Stimulated activated CD4-positive, alpha-beta T cell treated with anti-CD3 and anti-CD28 coated beads, Interleukin-12 subunit alpha, Interleukin-12 subunit beta, amount 100 ng/mL, for 24 hours (primary cell): ENCODE measurements around the gene NTF3.

Experiments
- DNase-seq, 2 experiments: peaks; one replicate each; pipeline ENCODE4 v3.0.0-alpha.2; 2020; ENCODE audit warnings: low read depth in 2 of 2

The NTF3 gene

GRCh38 chr12:5430641-5431603 lies 986 bp upstream of the NTF3 start:
- no peak for DNase-seq

GRCh38 chr12:5433081-5433844 lies 1.4 kb downstream of the NTF3 start:
- no peak for DNase-seq

GRCh38 chr12:5433845-5434646 lies 2.1 kb downstream of the NTF3 start:
- DNase-seq: no peak

GRCh38 chr12:5434647-5435560 lies 3.0 kb downstream of the NTF3 start:
- no peak for DNase-seq

GRCh38 chr12:5437182-5437583 lies 5.3 kb downstream of the NTF3 start:
- no peak for DNase-seq

- DNase-seq: no peak
Observed at GRCh38 chr12:5437589-5437988, 5.7 kb downstream of the NTF3 start.

GRCh38 chr12:5438671-5439200 lies 6.8 kb downstream of the NTF3 start:
- no peak for DNase-seq

- no peak for DNase-seq
Observed at GRCh38 chr12:5439371-5439771, 7.5 kb downstream of the NTF3 start.

- DNase-seq: no peak
Observed at GRCh38 chr12:5439788-5440300, 7.9 kb downstream of the NTF3 start.

- DNase-seq: no peak
Observed at GRCh38 chr12:5440978-5441377, 9.1 kb downstream of the NTF3 start.

GRCh38 chr12:5441497-5442236 lies 9.8 kb downstream of the NTF3 start:
- DNase-seq: no peak

GRCh38 chr12:5442251-5443006 lies 10.5 kb downstream of the NTF3 start:
- no peak for DNase-seq

- no peak for DNase-seq
Observed at GRCh38 chr12:5444520-5444919, 12.6 kb downstream of the NTF3 start.

GRCh38 chr12:5447320-5447719 lies 15.4 kb downstream of the NTF3 start:
- no peak for DNase-seq

- no peak for DNase-seq
Observed at GRCh38 chr12:5451251-5451650, 19.3 kb downstream of the NTF3 start.

- no peak for DNase-seq
Observed at GRCh38 chr12:5452569-5452968, 20.7 kb downstream of the NTF3 start.

- DNase-seq: no peak
Observed at GRCh38 chr12:5453466-5453865, 21.6 kb downstream of the NTF3 start.

GRCh38 chr12:5455045-5455444 lies 23.1 kb downstream of the NTF3 start:
- no peak for DNase-seq

- no peak for DNase-seq
Observed at GRCh38 chr12:5456030-5456429, 24.1 kb downstream of the NTF3 start.
